K562 (cell line): ENCODE results near the gene SERINC5.

Experiments
- TF ChIP-seq, protein P1 (sequence below): sonication (generic); formaldehyde crosslinking; IDR thresholded peaks from 2 replicates; pipeline ENCODE4 v1.5.0; 2020; ENCODE audit warnings: missing genetic modification reagents
- TF ChIP-seq, protein P2 (sequence below): sonication (generic); formaldehyde crosslinking; IDR thresholded peaks from 2 replicates; pipeline ENCODE4 v1.8.1; 2023; ENCODE audit warnings: mild to moderate bottlenecking, missing genetic modification reagents

DNA sequence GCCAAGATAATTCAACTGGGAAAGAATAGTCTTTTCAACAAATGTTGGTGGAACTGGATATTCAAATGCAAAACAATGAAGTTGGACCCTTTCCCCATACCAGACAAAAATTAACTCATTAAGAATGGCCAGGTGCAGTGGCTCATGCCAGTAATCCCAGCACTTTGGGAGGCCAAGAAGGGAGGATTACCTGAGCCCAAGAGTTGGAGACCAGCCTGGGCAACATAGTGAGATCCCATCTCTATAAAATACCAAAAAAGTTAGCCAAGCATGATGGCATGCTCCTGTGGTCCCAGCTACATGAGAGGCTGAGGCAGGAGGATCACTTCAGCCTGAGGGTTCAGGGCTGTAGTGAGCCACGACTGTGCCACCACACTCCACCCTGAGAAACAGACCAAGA is 24.2 kb downstream of the SERINC5 start:
- TF ChIP-seq, protein P1, sequence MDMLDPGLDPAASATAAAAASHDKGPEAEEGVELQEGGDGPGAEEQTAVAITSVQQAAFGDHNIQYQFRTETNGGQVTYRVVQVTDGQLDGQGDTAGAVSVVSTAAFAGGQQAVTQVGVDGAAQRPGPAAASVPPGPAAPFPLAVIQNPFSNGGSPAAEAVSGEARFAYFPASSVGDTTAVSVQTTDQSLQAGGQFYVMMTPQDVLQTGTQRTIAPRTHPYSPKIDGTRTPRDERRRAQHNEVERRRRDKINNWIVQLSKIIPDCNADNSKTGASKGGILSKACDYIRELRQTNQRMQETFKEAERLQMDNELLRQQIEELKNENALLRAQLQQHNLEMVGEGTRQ (CRISPR knock-in tag) = no peak
- TF ChIP-seq, protein P2, sequence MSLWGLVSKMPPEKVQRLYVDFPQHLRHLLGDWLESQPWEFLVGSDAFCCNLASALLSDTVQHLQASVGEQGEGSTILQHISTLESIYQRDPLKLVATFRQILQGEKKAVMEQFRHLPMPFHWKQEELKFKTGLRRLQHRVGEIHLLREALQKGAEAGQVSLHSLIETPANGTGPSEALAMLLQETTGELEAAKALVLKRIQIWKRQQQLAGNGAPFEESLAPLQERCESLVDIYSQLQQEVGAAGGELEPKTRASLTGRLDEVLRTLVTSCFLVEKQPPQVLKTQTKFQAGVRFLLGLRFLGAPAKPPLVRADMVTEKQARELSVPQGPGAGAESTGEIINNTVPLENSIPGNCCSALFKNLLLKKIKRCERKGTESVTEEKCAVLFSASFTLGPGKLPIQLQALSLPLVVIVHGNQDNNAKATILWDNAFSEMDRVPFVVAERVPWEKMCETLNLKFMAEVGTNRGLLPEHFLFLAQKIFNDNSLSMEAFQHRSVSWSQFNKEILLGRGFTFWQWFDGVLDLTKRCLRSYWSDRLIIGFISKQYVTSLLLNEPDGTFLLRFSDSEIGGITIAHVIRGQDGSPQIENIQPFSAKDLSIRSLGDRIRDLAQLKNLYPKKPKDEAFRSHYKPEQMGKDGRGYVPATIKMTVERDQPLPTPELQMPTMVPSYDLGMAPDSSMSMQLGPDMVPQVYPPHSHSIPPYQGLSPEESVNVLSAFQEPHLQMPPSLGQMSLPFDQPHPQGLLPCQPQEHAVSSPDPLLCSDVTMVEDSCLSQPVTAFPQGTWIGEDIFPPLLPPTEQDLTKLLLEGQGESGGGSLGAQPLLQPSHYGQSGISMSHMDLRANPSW (CRISPR knock-in tag) = no peak
